IPS-15b (cell line): ENCODE measurements around the gene FIBIN.

ENCODE experiments used
- H3K27me3 ChIP-seq: one replicate; pipeline ENCODE4 v1.6.1; 2013; ENCODE audit warnings: low read length; ENCODE audit not compliant: control insufficient read depth, insufficient read depth
- H3K36me3 ChIP-seq: one replicate; pipeline ENCODE4 v1.6.1; 2013; ENCODE audit warnings: low read length; ENCODE audit not compliant: control insufficient read depth, insufficient read depth
- H3K4me1 ChIP-seq: one replicate; pipeline ENCODE4 v1.6.1; 2013; ENCODE audit warnings: mild to moderate bottlenecking, low read length; ENCODE audit not compliant: control insufficient read depth, insufficient read depth
- H3K4me3 ChIP-seq: one replicate; pipeline ENCODE4 v1.5.1; 2013; ENCODE audit warnings: low read depth, low read length
- H3K9ac ChIP-seq: one replicate; pipeline ENCODE4 v1.6.1; 2013; ENCODE audit warnings: low read depth, mild to moderate bottlenecking, low read length
- H3K9me3 ChIP-seq: one replicate; pipeline ENCODE4 v1.6.1; 2013; ENCODE audit warnings: mild to moderate bottlenecking, low read length; ENCODE audit not compliant: control insufficient read depth, insufficient read depth

The FIBIN gene

GRCh38 chr11:26993965-26994457, at the start of gene FIBIN:
FIBIN (plus strand) TSS chr11:26994112; CDS start chr11:26994527, 415 bp downstream.
- peak within 1 kb of the TSS; percentile 58 for H3K4me3 ChIP-seq
- H3K27me3 ChIP-seq: peaks cover 22% of the 10 kb centered on the region
- peak within 1 kb of the TSS; percentile 57 for H3K9ac ChIP-seq
- H3K9me3 ChIP-seq: no peaks in the 10 kb centered on the region
- H3K36me3 ChIP-seq: no peaks in the 10 kb centered on the region
- H3K4me1 ChIP-seq: no peaks in the 10 kb centered on the region

- H3K36me3 ChIP-seq: no peaks in the 10 kb centered on the region
- no peaks in the 10 kb centered on the region for H3K27me3 ChIP-seq
- no peaks in the 10 kb centered on the region for H3K4me1 ChIP-seq
- no peaks in the 10 kb centered on the region for H3K9me3 ChIP-seq
- H3K4me3 ChIP-seq: no peak overlapping the region
- H3K9ac ChIP-seq: no peak overlapping the region
Observed at GRCh38 chr11:26944866-26945664, 48.8 kb upstream of the FIBIN start.

DNA sequence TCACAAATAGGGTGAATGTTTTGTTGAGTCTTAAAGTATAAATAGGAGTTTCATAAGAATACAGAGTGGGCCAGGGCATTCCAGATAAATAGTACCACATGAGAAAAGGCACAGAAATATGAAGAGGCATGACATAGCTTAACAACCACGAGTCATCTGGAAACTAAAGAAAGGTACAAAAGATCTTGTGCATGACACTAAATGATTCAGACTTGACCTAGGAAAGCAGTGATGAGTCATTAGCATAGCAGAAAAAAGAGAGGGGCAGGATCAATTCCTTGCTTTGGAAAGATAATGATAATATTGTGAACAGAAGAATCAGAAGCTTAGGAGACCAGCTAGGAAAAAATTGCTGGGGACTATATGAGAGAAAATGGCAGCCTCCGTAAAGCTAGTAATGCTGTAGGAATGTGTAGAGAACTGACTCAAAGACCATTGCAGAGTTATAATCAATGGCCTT, 47.6 kb upstream of the FIBIN start:
- peaks cover under 1% of the 10 kb centered on the region for H3K4me1 ChIP-seq
- H3K9me3 ChIP-seq: no peaks in the 10 kb centered on the region
- H3K36me3 ChIP-seq: no peaks in the 10 kb centered on the region
- H3K4me3 ChIP-seq: no peak overlapping the region
- no peaks in the 10 kb centered on the region for H3K27me3 ChIP-seq
- H3K9ac ChIP-seq: no peak overlapping the region

- H3K36me3 ChIP-seq: no peaks in the 10 kb centered on the region
- no peak overlapping the region for H3K9ac ChIP-seq
- H3K4me3 ChIP-seq: no peak overlapping the region
Observed at GRCh38 chr11:26947379-26947844, 46.5 kb upstream of the FIBIN start.

DNA sequence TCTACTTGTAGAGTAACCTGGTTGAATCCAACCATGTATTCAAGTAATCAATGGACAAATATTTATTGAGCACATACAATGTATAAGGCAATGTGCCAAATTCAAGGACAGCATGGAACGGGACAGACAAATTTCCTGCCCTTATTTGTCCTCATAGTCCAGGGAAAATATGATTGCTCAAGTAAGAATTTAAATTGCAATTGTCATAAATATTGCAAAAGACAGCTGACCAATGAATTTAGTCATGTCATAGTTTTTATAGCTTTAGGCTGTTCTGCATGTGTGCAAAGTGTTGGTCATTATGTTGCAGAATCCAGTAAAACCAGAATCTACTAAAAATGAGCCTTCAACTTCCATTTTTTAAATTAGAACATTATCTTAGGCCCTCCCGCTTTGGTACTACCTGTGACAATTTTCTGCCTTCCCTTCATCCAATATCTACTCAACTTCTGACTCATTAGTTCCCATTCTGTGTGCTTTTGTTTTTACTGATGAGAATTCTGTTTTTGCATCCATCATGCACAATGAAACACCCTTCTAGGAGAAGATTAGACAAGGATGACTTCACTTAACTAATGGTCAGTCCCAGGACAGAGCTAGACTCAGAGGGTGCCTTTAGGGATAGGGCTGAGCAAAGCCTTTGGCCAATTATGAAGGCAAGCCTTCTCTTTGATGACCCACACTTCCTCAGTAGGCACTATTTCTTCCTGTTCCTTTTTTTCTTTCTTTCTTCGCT, 45.8 kb upstream of the FIBIN start:
- Histone ChIP-seq H3K36me3 (no peaks in the 10 kb centered on the region), H3K4me1 (peaks cover 10% of the 10 kb centered on the region), H3K9ac (no peak overlapping the region), H3K9me3 (no peaks in the 10 kb centered on the region), H3K27me3 (no peaks in the 10 kb centered on the region), H3K4me3 (no peak overlapping the region)

More at GRCh38 chr11:26947379-26947844, 46.5 kb upstream of the FIBIN start:
- H3K27me3 ChIP-seq: no peaks in the 10 kb centered on the region
- no peaks in the 10 kb centered on the region for H3K9me3 ChIP-seq
- H3K4me1 ChIP-seq: peaks cover 10% of the 10 kb centered on the region

DNA sequence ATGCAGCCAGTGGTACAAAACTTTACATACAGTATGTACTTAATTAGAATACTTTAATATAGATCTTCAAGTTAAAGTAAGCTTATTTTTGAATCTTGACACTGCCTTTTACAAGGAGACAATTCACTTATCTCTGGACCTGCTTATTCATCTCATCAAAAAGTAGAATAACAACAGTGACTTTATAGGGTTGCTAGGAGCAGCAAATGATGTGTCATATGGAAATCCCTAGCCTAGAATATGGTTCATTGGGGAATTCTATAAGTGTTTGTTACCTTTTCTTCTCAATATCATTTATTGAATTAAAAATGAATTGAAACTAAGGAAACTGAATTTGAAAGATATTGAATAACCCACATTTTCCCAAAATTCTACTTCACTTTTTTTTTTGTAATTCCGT, 45.0 kb upstream of the FIBIN start:
- H3K27me3 ChIP-seq: no peaks in the 10 kb centered on the region
- H3K4me1 ChIP-seq: peaks cover 10% of the 10 kb centered on the region
- no peaks in the 10 kb centered on the region for H3K9me3 ChIP-seq
- H3K36me3 ChIP-seq: no peaks in the 10 kb centered on the region
- no peak overlapping the region for H3K9ac ChIP-seq
- no peak overlapping the region for H3K4me3 ChIP-seq

DNA sequence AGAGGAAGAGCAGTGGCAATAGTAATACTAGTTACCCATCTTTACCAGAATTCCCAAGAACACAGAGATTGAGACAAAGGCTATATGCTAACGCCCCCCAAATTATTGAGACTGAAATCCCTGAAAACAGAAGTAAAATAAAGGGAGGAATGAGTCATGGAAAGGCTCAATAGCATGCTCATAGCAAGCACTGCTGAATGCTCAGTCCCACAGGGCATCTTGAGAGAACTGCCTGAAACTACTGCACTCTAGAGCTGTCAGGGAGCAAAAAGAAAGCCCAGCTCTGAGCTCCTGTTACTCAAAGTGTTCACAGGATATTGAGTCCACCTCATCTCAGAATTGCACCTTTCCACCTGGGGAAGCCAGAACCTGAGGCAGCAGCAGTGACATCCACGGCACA, 44.1 kb upstream of the FIBIN start:
- H3K4me1 ChIP-seq: peaks cover 10% of the 10 kb centered on the region
- H3K36me3 ChIP-seq: no peaks in the 10 kb centered on the region
- no peak overlapping the region for H3K4me3 ChIP-seq
- no peak overlapping the region for H3K9ac ChIP-seq
- no peaks in the 10 kb centered on the region for H3K27me3 ChIP-seq
- H3K9me3 ChIP-seq: no peaks in the 10 kb centered on the region

DNA sequence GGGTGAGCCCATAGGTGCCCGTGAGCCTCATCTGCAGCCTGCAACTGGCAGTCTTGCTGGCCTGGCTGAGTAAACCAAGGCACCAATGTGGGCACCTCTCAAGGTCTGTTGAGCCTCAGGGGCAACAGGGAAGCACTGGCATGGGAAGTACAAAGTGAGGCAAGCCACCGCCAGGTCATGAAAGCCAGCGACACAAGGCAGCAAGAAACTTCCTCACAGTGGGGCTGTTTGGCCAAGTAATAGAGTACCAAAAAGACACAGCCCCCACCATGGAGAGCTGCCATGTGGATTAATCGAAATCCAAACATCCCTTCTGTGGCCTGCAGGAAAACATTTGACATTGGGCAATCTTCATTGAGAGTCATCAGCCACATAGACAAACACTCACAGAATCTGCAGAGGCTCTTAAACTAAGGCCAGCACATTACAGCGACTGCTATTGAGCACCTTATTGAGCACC, 43.6 kb upstream of the FIBIN start:
- no peak overlapping the region for H3K9ac ChIP-seq
- H3K4me1 ChIP-seq: peaks cover 10% of the 10 kb centered on the region
- no peak overlapping the region for H3K4me3 ChIP-seq
- H3K36me3 ChIP-seq: no peaks in the 10 kb centered on the region
- H3K9me3 ChIP-seq: no peaks in the 10 kb centered on the region
- no peaks in the 10 kb centered on the region for H3K27me3 ChIP-seq

DNA sequence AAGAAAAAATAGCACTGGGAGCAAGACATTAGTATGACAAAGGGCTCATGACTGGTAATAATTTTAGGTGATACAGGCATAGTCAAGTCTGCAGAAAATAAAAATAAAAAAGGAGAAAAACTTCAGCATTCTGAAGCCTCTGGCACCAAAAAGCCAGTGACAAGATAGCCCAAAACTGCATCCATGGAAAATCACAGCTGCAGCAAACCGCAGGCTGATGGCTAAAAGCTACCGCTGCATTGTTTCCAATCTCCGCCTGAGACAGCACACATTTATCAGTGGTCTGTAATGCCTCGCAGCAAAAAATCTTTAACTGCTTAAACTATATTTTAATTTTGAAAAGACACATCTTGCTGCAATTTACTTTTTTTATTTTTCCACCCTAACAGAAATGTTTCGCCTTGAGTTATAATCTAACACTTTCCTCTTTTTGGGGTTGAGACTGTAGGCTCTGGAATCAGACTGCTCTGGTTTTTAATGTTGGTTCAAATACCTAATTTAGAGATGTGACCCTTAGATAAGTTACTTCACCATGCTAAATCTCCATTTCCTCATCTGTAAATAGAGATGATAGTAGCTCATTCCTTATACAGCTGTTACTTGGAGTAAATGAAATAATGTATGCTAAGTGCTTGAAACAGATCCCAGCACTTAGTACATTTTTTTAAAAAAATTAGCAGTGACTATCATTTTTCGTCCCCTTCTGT, 42.0 kb upstream of the FIBIN start:
- no peaks in the 10 kb centered on the region for H3K27me3 ChIP-seq
- no peak overlapping the region for H3K9ac ChIP-seq
- peaks cover 10% of the 10 kb centered on the region for H3K4me1 ChIP-seq
- no peak overlapping the region for H3K4me3 ChIP-seq
- no peaks in the 10 kb centered on the region for H3K36me3 ChIP-seq
- H3K9me3 ChIP-seq: no peaks in the 10 kb centered on the region

DNA sequence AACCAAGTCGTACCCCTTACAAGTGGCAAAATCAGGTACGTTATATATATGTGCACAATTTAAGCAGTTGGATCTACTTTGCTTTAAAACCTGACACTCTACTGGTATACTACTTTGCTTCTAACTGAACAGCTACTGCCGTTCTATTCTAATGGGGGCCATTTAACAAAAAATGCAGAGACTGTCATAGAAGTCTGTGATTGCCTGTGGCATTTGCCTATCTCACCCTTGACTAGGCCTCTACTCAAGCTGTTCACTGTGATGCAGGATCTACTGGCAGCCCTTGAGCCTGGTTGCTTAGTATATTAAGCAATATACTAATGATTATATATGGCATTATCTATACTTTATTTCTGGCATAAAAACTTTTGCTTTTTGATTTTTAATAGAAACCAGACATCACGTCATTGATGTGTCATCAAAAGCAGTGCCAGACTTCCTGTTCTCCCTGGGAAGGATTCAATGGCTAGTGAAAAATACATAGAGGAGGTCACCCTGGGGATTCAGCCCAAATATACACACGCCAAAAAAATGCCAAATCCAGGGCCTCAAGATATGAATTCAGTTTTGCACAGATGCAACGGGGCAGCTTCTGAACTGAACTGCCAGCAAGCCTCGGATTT, 40.0 kb upstream of the FIBIN start:
- Histone ChIP-seq H3K27me3 (no peaks in the 10 kb centered on the region), H3K9me3 (no peaks in the 10 kb centered on the region), H3K36me3 (no peaks in the 10 kb centered on the region), H3K4me3 (no peak overlapping the region), H3K9ac (no peak overlapping the region), H3K4me1 (peaks cover 10% of the 10 kb centered on the region)
